Measurements from ENCODE around the gene THOC2. TPM values are rescaled to one million over a fixed set of nuclear protein-coding genes. Genes with fewer than 3 reads are reported as not detected.

The THOC2 gene
- total and polyA plus RNA-seq, 9 of the 15 experiments (the other 6 are each of a cell fraction or from before 2014, with no cell fraction given), result 131 to 234 (median 192) TPM

DNA sequence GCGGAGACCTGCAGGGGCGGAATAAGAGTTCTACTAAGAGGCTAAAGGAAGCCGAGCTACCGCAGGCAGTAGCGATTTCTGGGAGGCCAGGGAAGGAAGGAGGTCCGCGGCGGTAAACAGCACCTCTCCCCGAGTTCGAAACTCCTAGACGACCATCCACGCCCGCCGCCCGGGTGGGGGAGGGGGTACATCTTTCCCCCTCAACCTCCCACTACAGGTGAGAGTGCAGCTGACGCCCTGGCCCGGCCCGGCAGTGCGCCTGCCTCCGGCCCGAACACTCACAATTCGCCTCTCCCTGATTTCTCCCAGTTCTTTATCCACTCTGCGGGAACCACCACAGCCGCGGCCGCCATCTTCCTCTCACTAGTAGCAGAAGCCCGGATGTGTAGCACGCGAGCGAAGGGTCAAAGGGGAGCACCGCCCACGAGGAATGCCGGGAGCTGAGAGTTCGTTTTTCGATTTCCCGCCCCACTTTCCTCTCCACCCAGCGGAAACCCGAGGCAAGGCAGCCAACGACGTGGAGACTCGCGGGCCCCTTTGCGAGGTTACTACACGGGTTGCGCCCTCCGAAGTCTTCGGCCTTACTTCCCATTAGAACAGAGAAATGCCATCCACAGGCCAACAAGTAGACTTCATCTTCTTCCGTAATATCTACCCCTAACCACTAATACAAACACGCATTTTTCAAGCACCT lies at the start of gene THOC2 (continued):
- no peak for TF ChIP-seq ARID4B (CRISPR knock-in tag; IDR thresholded peaks at IDR 0.05)
- peak; percentile 71 for TF ChIP-seq CREM (IDR thresholded peaks at IDR 0.05; ENCODE audit: low read depth)
- TF ChIP-seq ASH1L (IDR thresholded peaks at IDR 0.05; ENCODE audit: borderline replicate concordance, low read depth, partially characterized antibody), result no peak
- TF ChIP-seq WHSC1 (IDR thresholded peaks at IDR 0.05; ENCODE audit: low read length), result no peak
- TF ChIP-seq FOXJ2 (tag; IDR thresholded peaks at IDR 0.05), result no peak
- TF ChIP-seq DPF2 (IDR thresholded peaks at IDR 0.05), result no peak; the same call in 1 of the 2 replicates
- TF ChIP-seq SRSF9 (IDR thresholded peaks at IDR 0.05; ENCODE audit: borderline replicate concordance, low read depth, low read length), result no peak
- no peak for TF ChIP-seq ZNF217 (CRISPR knock-in tag; IDR thresholded peaks at IDR 0.05)
- no peak for TF ChIP-seq HMBOX1 (IDR thresholded peaks at IDR 0.05)
- TF ChIP-seq ZNF830 (CRISPR knock-in tag; IDR thresholded peaks at IDR 0.05), result no peak
- no peak for TF ChIP-seq NFIX (CRISPR knock-in tag; IDR thresholded peaks at IDR 0.05; ENCODE audit: low read depth)
- TF ChIP-seq MEF2A (IDR thresholded peaks at IDR 0.05; ENCODE audit: control insufficient read depth, low read depth, low read length), result no peak
- peak; percentile 69; the same call in 1 of the 2 replicates for TF ChIP-seq MYBL2 (IDR thresholded peaks at IDR 0.05; ENCODE audit: low read depth)
- no peak for TF ChIP-seq MYBL2 (CRISPR knock-in tag; IDR thresholded peaks at IDR 0.05; ENCODE audit: borderline replicate concordance)
- no peak for TF ChIP-seq ZEB2 (IDR thresholded peaks at IDR 0.05)
- no peak for TF ChIP-seq PRPF4 (IDR thresholded peaks at IDR 0.05; ENCODE audit: insufficient read depth, low read depth, low read length, poor library complexity, severe bottlenecking)
- TF ChIP-seq ZNF780A (CRISPR knock-in tag; IDR thresholded peaks at IDR 0.05), result no peak
- no peak for TF ChIP-seq KAT7 (CRISPR knock-in tag; IDR thresholded peaks at IDR 0.05; ENCODE audit: borderline replicate concordance)
- peak in 1 of 2 experiments; percentile 76; a peak in 1 of 4 replicates for TF ChIP-seq TEAD1 (CRISPR knock-in tag; IDR thresholded peaks at IDR 0.05)
- TF ChIP-seq CBFA2T3 (IDR thresholded peaks at IDR 0.05), result peak; percentile 6; the same call in 1 of the 2 replicates
- peak; percentile 39; the same call in 1 of the 2 replicates for TF ChIP-seq GABPB1 (CRISPR knock-in tag; IDR thresholded peaks at IDR 0.05)
- TF ChIP-seq XRCC5 (IDR thresholded peaks at IDR 0.05; ENCODE audit: low read depth, low read length), result no peak
- TF ChIP-seq ZNF764 (CRISPR knock-in tag; IDR thresholded peaks at IDR 0.05; ENCODE audit: low read depth), result no peak
- TF ChIP-seq ZBTB17 (CRISPR knock-in tag; IDR thresholded peaks at IDR 0.05), result no peak
- TF ChIP-seq MAFK (IDR thresholded peaks at IDR 0.05; ENCODE audit: low read length), result no peak
- no peak for TF ChIP-seq TEAD2 (tag; IDR thresholded peaks at IDR 0.05)
